GM04504 (cell line): ENCODE data around the gene NMNAT2.
"Not testable (repeated sequence)": the region's sequence is repeated elsewhere in the genome, so short reads cannot be mapped to it uniquely, and the experiment has no call there.

Experiments
- DNase-seq: peaks from one replicate; pipeline ENCODE4 v3.0.0-alpha.2; 2012; ENCODE audit warnings: low read depth

The NMNAT2 gene

GRCh38 chr1:183262628-183263200, 155.5 kb downstream of the NMNAT2 start:
- DNase-seq, result no peak

- no peak for DNase-seq
These were observed 158.3 kb downstream of the NMNAT2 start for GRCh38 chr1:183259924-183260323.

GRCh38 chr1:183255073-183255472, 163.1 kb downstream of the NMNAT2 start:
- DNase-seq, result no peak

- no peak for DNase-seq
These were observed 166.2 kb downstream of the NMNAT2 start for GRCh38 chr1:183251959-183252450.

- DNase-seq, result no peak
These were observed 166.8 kb downstream of the NMNAT2 start for GRCh38 chr1:183251101-183251958.

- DNase-seq, result no peak
These were observed 168.2 kb downstream of the NMNAT2 start for GRCh38 chr1:183249941-183250452.

- DNase-seq, result no peak
These were observed 169.0 kb downstream of the NMNAT2 start for GRCh38 chr1:183248989-183249691.

- no peak for DNase-seq
These were observed 170.2 kb downstream of the NMNAT2 start for GRCh38 chr1:183247931-183248330.

- DNase-seq, result no peak
These were observed 170.7 kb downstream of the NMNAT2 start for GRCh38 chr1:183247484-183247883.

- no peak for DNase-seq
These were observed 171.1 kb downstream of the NMNAT2 start for GRCh38 chr1:183247066-183247465.

GRCh38 chr1:183246436-183246835, 171.7 kb downstream of the NMNAT2 start:
- no peak for DNase-seq

GRCh38 chr1:183245357-183245756, 172.8 kb downstream of the NMNAT2 start:
- no peak for DNase-seq

- peak; percentile 81 for DNase-seq
These were observed 173.7 kb downstream of the NMNAT2 start for GRCh38 chr1:183244466-183244865.

- no peak for DNase-seq
These were observed 174.8 kb downstream of the NMNAT2 start for GRCh38 chr1:183243161-183244050.

GRCh38 chr1:183242556-183242955, 175.6 kb downstream of the NMNAT2 start:
- no peak for DNase-seq

- DNase-seq, result peak; percentile 46
These were observed 176.7 kb downstream of the NMNAT2 start for GRCh38 chr1:183241471-183241870.

GRCh38 chr1:183240853-183241252, 177.3 kb downstream of the NMNAT2 start:
- not testable (repeated sequence) for DNase-seq

GRCh38 chr1:183240526-183240825, 177.7 kb downstream of the NMNAT2 start:
- DNase-seq, result no peak

- DNase-seq, result no peak
These were observed 178.2 kb downstream of the NMNAT2 start for GRCh38 chr1:183239793-183240525.

GRCh38 chr1:183239220-183239742, 178.9 kb downstream of the NMNAT2 start:
- DNase-seq, result no peak

- peak; percentile 24 for DNase-seq
These were observed 180.1 kb downstream of the NMNAT2 start for GRCh38 chr1:183238071-183238470.
